Subcutaneous adipose tissue (tissue), 4 donors: ENCODE measurements around the gene COBLL1. TPM values are rescaled to one million over a fixed set of nuclear protein-coding genes. Genes with fewer than 3 reads are reported as not detected.

Experiments used
- CTCF ChIP-seq: fragments of 450-650 bp; IDR thresholded peaks from one replicate; pipeline ENCODE4 v1.5.1; 2016; ENCODE audit warnings: low read depth, mild to moderate bottlenecking, control low read depth, antibody characterized with exemption, moderate library complexity
- total RNA-seq, 4 donors: library from RNA; depleted of rRNA; stranded (reverse); fragments of >200 nt; gene quantifications; one replicate each; pipeline ENCODE4 v1.1.0, GENCODE V29; 2016

Gene COBLL1
- total RNA-seq, 4 donors from 2014 or later: 38.4 to 123 (median 91.5) TPM

GRCh38 chr2:164824872-164825271 lies 16.8 kb downstream of the COBLL1 start:
- no peak for TF ChIP-seq CTCF

GRCh38 chr2:164823126-164823525 lies 18.5 kb downstream of the COBLL1 start:
- no peak for TF ChIP-seq CTCF

- no peak for TF ChIP-seq CTCF
These were observed 20.3 kb downstream of the COBLL1 start for GRCh38 chr2:164821338-164821737.

GRCh38 chr2:164818149-164819136 lies 23.2 kb downstream of the COBLL1 start:
- TF ChIP-seq CTCF: no peak

- no peak for TF ChIP-seq CTCF
These were observed 24.7 kb downstream of the COBLL1 start for GRCh38 chr2:164816900-164817299.

- TF ChIP-seq CTCF: no peak
These were observed 25.6 kb downstream of the COBLL1 start for GRCh38 chr2:164816046-164816445.

- no peak for TF ChIP-seq CTCF
These were observed 26.4 kb downstream of the COBLL1 start for GRCh38 chr2:164815071-164815793.
